H1 (cell line): ENCODE data around the gene ABHD12B.
"Not testable (repeated sequence)": the region's sequence is repeated elsewhere in the genome, so short reads cannot be mapped to it uniquely, and the experiment has no call there.

Source experiments
- POLR2A ChIP-seq, 2 experiments: IDR thresholded peaks; 1 replicate in 1 of 2; 2 replicates in 1 of 2; pipeline ENCODE4 v1.6.1; 2011; ENCODE audit warnings: low read depth in 2 of 2, low read length in 2 of 2, mild to moderate bottlenecking in 2 of 2; ENCODE audit errors: control extremely low read depth in 1 of 2
- SP1 ChIP-seq: IDR thresholded peaks from 2 replicates; pipeline ENCODE4 v1.6.1; 2011; ENCODE audit warnings: low read depth, low read length
- TAF1 ChIP-seq: IDR thresholded peaks from 2 replicates; pipeline ENCODE4 v1.6.1; 2011; ENCODE audit warnings: mild to moderate bottlenecking, low read depth, low read length
- TF ChIP-seq, protein P1 (sequence below), 3 experiments: IDR thresholded peaks; 1 replicate in 2 of 3; 2 replicates in 1 of 3; pipeline versions ENCODE4 v1.5.1 to v1.6.1; 2011; ENCODE audit warnings: low read length in 3 of 3, mild to moderate bottlenecking in 3 of 3, inconsistent platforms in 2 of 3, low read depth in 1 of 3, moderate library complexity in 1 of 3; ENCODE audit not compliant: insufficient read depth in 1 of 3; ENCODE audit errors: control extremely low read depth in 1 of 3

DNA sequence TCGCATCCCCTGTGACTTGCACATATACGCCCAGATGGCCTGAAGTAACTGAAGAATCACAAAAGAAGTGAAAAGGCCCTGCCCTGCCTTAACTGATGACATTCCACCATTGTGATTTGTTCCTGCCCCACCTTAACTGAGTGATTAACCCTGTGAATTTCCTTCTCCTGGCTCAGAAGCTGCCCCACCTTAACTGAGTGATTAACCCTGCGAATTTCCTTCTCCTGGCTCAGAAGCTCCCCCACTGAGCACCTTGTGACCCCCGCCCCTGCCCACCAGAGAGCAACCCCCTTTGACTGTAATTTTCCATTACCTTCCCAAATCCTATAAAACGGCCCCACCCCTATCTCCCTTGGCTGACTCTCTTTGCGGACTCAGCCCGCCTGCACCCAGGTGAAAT lies 24.6 kb downstream of the ABHD12B start:
- not testable (repeated sequence) for TF ChIP-seq POLR2A (IDR thresholded peaks at IDR 0.05; ENCODE audit: control extremely low read depth in 1 of 2, low read depth in 2 of 2, low read length in 2 of 2); SP1; TAF1
- TF ChIP-seq, protein P1, sequence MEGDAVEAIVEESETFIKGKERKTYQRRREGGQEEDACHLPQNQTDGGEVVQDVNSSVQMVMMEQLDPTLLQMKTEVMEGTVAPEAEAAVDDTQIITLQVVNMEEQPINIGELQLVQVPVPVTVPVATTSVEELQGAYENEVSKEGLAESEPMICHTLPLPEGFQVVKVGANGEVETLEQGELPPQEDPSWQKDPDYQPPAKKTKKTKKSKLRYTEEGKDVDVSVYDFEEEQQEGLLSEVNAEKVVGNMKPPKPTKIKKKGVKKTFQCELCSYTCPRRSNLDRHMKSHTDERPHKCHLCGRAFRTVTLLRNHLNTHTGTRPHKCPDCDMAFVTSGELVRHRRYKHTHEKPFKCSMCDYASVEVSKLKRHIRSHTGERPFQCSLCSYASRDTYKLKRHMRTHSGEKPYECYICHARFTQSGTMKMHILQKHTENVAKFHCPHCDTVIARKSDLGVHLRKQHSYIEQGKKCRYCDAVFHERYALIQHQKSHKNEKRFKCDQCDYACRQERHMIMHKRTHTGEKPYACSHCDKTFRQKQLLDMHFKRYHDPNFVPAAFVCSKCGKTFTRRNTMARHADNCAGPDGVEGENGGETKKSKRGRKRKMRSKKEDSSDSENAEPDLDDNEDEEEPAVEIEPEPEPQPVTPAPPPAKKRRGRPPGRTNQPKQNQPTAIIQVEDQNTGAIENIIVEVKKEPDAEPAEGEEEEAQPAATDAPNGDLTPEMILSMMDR (IDR thresholded peaks at IDR 0.05; ENCODE audit: control extremely low read depth in 1 of 3, insufficient read depth in 1 of 3, low read depth in 1 of 3, low read length in 3 of 3): not testable (repeated sequence)
